Loucy (cell line): Measurements from ENCODE around the gene GCK.

Source experiments
- H2AFZ ChIP-seq: fragments of 200-600 bp; sonication (generic); 2 replicates; pipeline ENCODE4 v1.6.0; 2016; ENCODE audit warnings: antibody characterized with exemption, mild to moderate bottlenecking, low read length, moderate library complexity
- H3F3A ChIP-seq: fragments of 200-600 bp; 2 replicates; pipeline ENCODE4 v1.6.0; 2016; ENCODE audit warnings: antibody characterized with exemption, low read depth, mild to moderate bottlenecking
- H3K27me3 ChIP-seq: fragments of 200-600 bp; sonication (generic); 2 replicates; pipeline ENCODE4 v1.6.1; 2014; ENCODE audit warnings: low read length, mild to moderate bottlenecking; ENCODE audit not compliant: insufficient read depth, poor library complexity, severe bottlenecking
- H3K36me3 ChIP-seq: fragments of 200-600 bp; sonication (generic); 2 replicates; pipeline ENCODE4 v1.6.1; 2016; ENCODE audit warnings: low read length; ENCODE audit not compliant: insufficient read depth
- H3K4me1 ChIP-seq: fragments of 200-600 bp; sonication (generic); 2 replicates; pipeline ENCODE4 v1.5.1; 2014; ENCODE audit warnings: low read length, mild to moderate bottlenecking; ENCODE audit not compliant: insufficient read depth, poor library complexity, severe bottlenecking
- H3K4me2 ChIP-seq: fragments of 200-600 bp; sonication (generic); 2 replicates; pipeline ENCODE4 v1.6.0; 2014; ENCODE audit warnings: antibody characterized with exemption, low read length, low read depth, mild to moderate bottlenecking; ENCODE audit not compliant: poor library complexity, severe bottlenecking
- H3K4me3 ChIP-seq: fragments of 200-600 bp; sonication (generic); 2 replicates; pipeline ENCODE4 v1.5.1; 2014; ENCODE audit warnings: low read length, mild to moderate bottlenecking, mixed read lengths; ENCODE audit not compliant: poor library complexity, severe bottlenecking
- H3K79me2 ChIP-seq: fragments of 200-600 bp; sonication (generic); 2 replicates; pipeline ENCODE4 v1.6.1; 2014; ENCODE audit warnings: low read length; ENCODE audit not compliant: insufficient read depth
- H3K9ac ChIP-seq: fragments of 200-600 bp; sonication (generic); 2 replicates; pipeline ENCODE4 v1.6.0; 2014; ENCODE audit warnings: mild to moderate bottlenecking, low read depth, low read length, moderate library complexity; ENCODE audit not compliant: poor library complexity, severe bottlenecking
- H3K9me2 ChIP-seq: fragments of 200-600 bp; sonication (generic); replicated peaks from 2 replicates; pipeline ENCODE4 v1.6.1; 2016; ENCODE audit warnings: low read depth, low read length, mixed read lengths
- H3K9me3 ChIP-seq: fragments of 200-600 bp; sonication (generic); 2 replicates; pipeline ENCODE4 v1.6.1; 2014; ENCODE audit warnings: mild to moderate bottlenecking, antibody characterized with exemption, low read length, low read depth; ENCODE audit not compliant: insufficient read depth
- H4K20me1 ChIP-seq: fragments of 200-600 bp; sonication (generic); 2 replicates; pipeline ENCODE4 v1.6.0; 2014; ENCODE audit warnings: antibody characterized with exemption, low read length, mild to moderate bottlenecking; ENCODE audit not compliant: insufficient read depth, poor library complexity, severe bottlenecking
- CTCF ChIP-seq: fragments of 200-600 bp; sonication (generic); conservative IDR thresholded peaks from 2 replicates; pipeline ENCODE4 v1.5.1; 2014; ENCODE audit warnings: mild to moderate bottlenecking, antibody characterized with exemption, low read length
- EZH2phosphoT487 ChIP-seq: fragments of 200-600 bp; IDR thresholded peaks from 2 replicates; pipeline ENCODE4 v1.6.1; 2018; ENCODE audit warnings: antibody characterized with exemption, mild to moderate bottlenecking, moderate library complexity, borderline replicate concordance

The GCK gene

DNA sequence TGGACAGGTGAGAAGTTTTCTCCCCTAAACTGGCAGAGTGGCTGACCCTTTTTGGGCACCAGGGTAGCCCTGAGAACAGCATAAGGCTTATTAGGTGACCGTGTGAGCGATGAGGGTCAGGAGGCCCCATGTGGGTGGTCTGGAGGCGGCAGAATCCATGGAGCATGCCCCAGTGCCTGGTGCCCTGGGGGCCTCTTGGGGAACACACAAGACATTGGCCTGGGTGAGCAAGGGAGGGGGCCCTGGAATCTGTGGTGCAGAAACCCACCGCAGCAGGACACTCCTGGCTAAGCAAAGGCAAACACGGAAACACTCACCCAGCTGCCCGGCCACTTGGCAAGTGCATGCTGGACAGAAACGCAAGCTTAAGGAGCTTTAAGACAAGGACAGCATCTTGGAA, 41.0 kb upstream of the GCK start:
- TF ChIP-seq CTCF: no peak
- no peaks in the 10 kb centered on the region for H3K4me1 ChIP-seq
- H2AFZ ChIP-seq: no peak overlapping the region
- H3K4me3 ChIP-seq: no peak overlapping the region
- H3K9ac ChIP-seq: no peak overlapping the region
- no peaks in the 10 kb centered on the region for H3K9me3 ChIP-seq
- no peaks in the 10 kb centered on the region for H4K20me1 ChIP-seq
- H3K79me2 ChIP-seq: no peaks in the 10 kb centered on the region
- no peaks in the 10 kb centered on the region for H3F3A ChIP-seq
- H3K36me3 ChIP-seq: no peaks in the 10 kb centered on the region
- no peaks in the 10 kb centered on the region for H3K27me3 ChIP-seq
- no peaks in the 10 kb centered on the region for H3K9me2 ChIP-seq
- H3K4me2 ChIP-seq: no peak overlapping the region

DNA sequence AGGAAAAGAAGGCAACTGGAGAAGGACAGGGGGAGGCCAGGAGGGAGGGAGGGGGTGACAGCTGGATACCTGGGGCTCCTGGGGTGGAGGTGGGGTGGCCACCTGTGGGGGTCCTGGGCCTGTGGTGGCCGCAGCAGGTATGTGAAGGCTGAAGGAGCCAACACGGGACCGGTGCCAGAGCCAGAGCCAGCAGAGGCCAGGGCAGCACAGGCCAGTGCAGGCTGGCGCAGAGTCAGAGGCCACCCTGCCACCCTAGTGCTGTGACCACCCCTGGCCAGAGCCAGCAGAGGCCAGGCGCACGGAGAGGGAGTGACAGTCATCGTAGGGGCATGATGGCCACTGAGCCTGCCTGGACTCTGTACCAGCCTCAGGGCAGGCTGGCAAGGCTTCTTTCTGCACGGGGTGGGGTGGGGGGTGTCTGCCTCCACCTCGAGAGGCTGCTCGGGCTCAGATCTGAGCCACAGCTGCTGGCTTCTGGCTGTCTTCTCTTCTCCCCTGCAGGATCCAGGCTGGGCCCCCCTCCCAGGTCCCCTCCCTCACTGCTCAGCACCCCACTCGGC, 40.4 kb upstream of the GCK start:
- no peaks in the 10 kb centered on the region for H3F3A ChIP-seq
- no peak overlapping the region for H2AFZ ChIP-seq
- no peak overlapping the region for H3K4me2 ChIP-seq
- H3K79me2 ChIP-seq: no peaks in the 10 kb centered on the region
- no peak overlapping the region for H3K4me3 ChIP-seq
- no peaks in the 10 kb centered on the region for H3K27me3 ChIP-seq
- H4K20me1 ChIP-seq: no peaks in the 10 kb centered on the region
- H3K9me3 ChIP-seq: no peaks in the 10 kb centered on the region
- TF ChIP-seq CTCF (no peak), EZH2phosphoT487 (no peak)
- H3K4me1 ChIP-seq: no peaks in the 10 kb centered on the region
- H3K9me2 ChIP-seq: no peaks in the 10 kb centered on the region
- no peaks in the 10 kb centered on the region for H3K36me3 ChIP-seq
- H3K9ac ChIP-seq: no peak overlapping the region

- H4K20me1 ChIP-seq: no peaks in the 10 kb centered on the region
- no peaks in the 10 kb centered on the region for H3K36me3 ChIP-seq
- no peaks in the 10 kb centered on the region for H3F3A ChIP-seq
- TF ChIP-seq EZH2phosphoT487 (no peak), CTCF (no peak)
- H2AFZ ChIP-seq: no peak overlapping the region
- no peaks in the 10 kb centered on the region for H3K9me3 ChIP-seq
- H3K4me1 ChIP-seq: no peaks in the 10 kb centered on the region
- H3K9me2 ChIP-seq: no peaks in the 10 kb centered on the region
- H3K4me2 ChIP-seq: no peak overlapping the region
- H3K4me3 ChIP-seq: no peak overlapping the region
- H3K27me3 ChIP-seq: no peaks in the 10 kb centered on the region
- H3K79me2 ChIP-seq: no peaks in the 10 kb centered on the region
- H3K9ac ChIP-seq: no peak overlapping the region
Observed at GRCh38 chr7:44228571-44229350, 39.5 kb upstream of the GCK start.
